Keratinocyte (primary cell): ENCODE results near the gene RUVBL2. TPM values are rescaled to one million over a fixed set of nuclear protein-coding genes. Genes with fewer than 3 reads are reported as not detected.
A peak's percentile ranks its signal among the peaks of the same experiment; 100 is the strongest.

Experiments
- DNase-seq: peaks from one replicate; pipeline ENCODE4 v3.0.0-alpha.2; 2011; ENCODE audit warnings: low read depth, missing footprints, low spot score
- FAIRE-seq: peaks from 2 replicates; lab custom pipeline; 2011; peaks lifted over from hg19 to GRCh38; lab: Jason Lieb, UNC
- H2AFZ ChIP-seq: 2 replicates; pipeline ENCODE4 v1.6.0; 2012; ENCODE audit warnings: low read length, control low read depth, inconsistent platforms; ENCODE audit not compliant: control insufficient read depth
- H3K27ac ChIP-seq: 2 replicates; pipeline ENCODE4 v1.5.1; 2011; ENCODE audit warnings: low read length; ENCODE audit not compliant: control insufficient read depth, insufficient read depth
- H3K27me3 ChIP-seq: 3 replicates; pipeline ENCODE4 v1.6.0; 2011; ENCODE audit warnings: low read length; ENCODE audit not compliant: control insufficient read depth, insufficient read depth; ENCODE audit errors: extremely low read depth
- H3K36me3 ChIP-seq, 2 experiments: 2 replicates in 1 of 2; 3 replicates in 1 of 2; pipeline ENCODE4 v1.5.1; 2011; ENCODE audit warnings: low read length in 2 of 2, mild to moderate bottlenecking in 1 of 2; ENCODE audit not compliant: control insufficient read depth in 2 of 2, insufficient read depth in 2 of 2; ENCODE audit errors: extremely low read depth in 1 of 2
- H3K4me1 ChIP-seq: 3 replicates; pipeline ENCODE4 v1.5.1; 2011; ENCODE audit warnings: low read length; ENCODE audit not compliant: control insufficient read depth, insufficient read depth; ENCODE audit errors: extremely low read depth
- H3K4me2 ChIP-seq: 3 replicates; pipeline ENCODE4 v1.6.0; 2011; ENCODE audit warnings: low read depth, low read length; ENCODE audit not compliant: control insufficient read depth, insufficient read depth; ENCODE audit errors: extremely low read depth
- H3K4me3 ChIP-seq, 3 experiments: fragments of 200-600 bp in 1 of 3; sonication (generic) in 1 of 3; 2 replicates in 2 of 3; 3 replicates in 1 of 3; pipeline ENCODE4 v1.5.1; 2011 to 2016; ENCODE audit warnings: low read length in 3 of 3, mild to moderate bottlenecking in 3 of 3, control low read depth in 2 of 3, inconsistent platforms in 1 of 3, low read depth in 1 of 3, mixed read lengths in 1 of 3, mixed run types in 1 of 3, moderate library complexity in 1 of 3; ENCODE audit not compliant: control insufficient read depth in 2 of 3, insufficient read depth in 2 of 3; ENCODE audit errors: extremely low read depth in 1 of 3
- H3K79me2 ChIP-seq: 2 replicates; pipeline ENCODE4 v1.6.0; 2012; ENCODE audit warnings: low read length; ENCODE audit not compliant: control insufficient read depth, insufficient read depth
- H3K9ac ChIP-seq: 3 replicates; pipeline ENCODE4 v1.6.0; 2011; ENCODE audit warnings: low read length; ENCODE audit not compliant: control insufficient read depth, insufficient read depth; ENCODE audit errors: extremely low read depth
- H3K9me1 ChIP-seq: 3 replicates; pipeline ENCODE4 v1.6.0; 2011; ENCODE audit warnings: low read length; ENCODE audit not compliant: control insufficient read depth, insufficient read depth; ENCODE audit errors: extremely low read depth
- H3K9me3 ChIP-seq: 2 replicates; pipeline ENCODE4 v1.5.1; 2012; ENCODE audit warnings: low read depth, low read length; ENCODE audit not compliant: control insufficient read depth
- H4K20me1 ChIP-seq: 3 replicates; pipeline ENCODE4 v1.6.0; 2011; ENCODE audit warnings: low read length; ENCODE audit not compliant: control insufficient read depth, insufficient read depth; ENCODE audit errors: extremely low read depth
- EZH2 ChIP-seq: IDR thresholded peaks from one replicate; pipeline ENCODE4 v1.6.1; 2012; ENCODE audit warnings: inconsistent platforms, mild to moderate bottlenecking, low read length, moderate library complexity
- dilution Hi-C: fragments of 300-500 bp; cut with MboI; formaldehyde crosslinking; loops from one replicate; pipeline ENCODE4 v1.7.0; 2020; ENCODE audit warnings: low sequenced_read_pairs; ENCODE audit not compliant: extremely low pct_ligation_motif_present
- polyA plus RNA-seq, 5 experiments: library from polyadenylated mRNA; depleted of rRNA in 3 of 5; stranded (reverse) in 3 of 5; stranded (forward) in 1 of 5; unstranded in 1 of 5; fragments of >200 nt; gene quantifications; 1 replicate in 1 of 5; 2 replicates in 3 of 5; 3 replicates in 1 of 5; pipeline versions ENCODE4 v1.2.1 to v1.2.3, GENCODE V29; 2011 to 2012; ENCODE audit warnings: missing spikeins in 2 of 5, low read depth in 1 of 5, low replicate concordance in 1 of 5
- TF ChIP-seq, protein P1 (sequence below), 3 experiments: IDR thresholded peaks in 1 of 3; conservative IDR thresholded peaks in 1 of 3; optimal IDR thresholded peaks in 1 of 3; 2 replicates in 2 of 3; 3 replicates in 1 of 3; pipeline versions ENCODE3 to v1.5.1; 2011; ENCODE audit warnings: low read length in 3 of 3, mild to moderate bottlenecking in 3 of 3, moderate library complexity in 2 of 3, control low read depth in 1 of 3, inconsistent platforms in 1 of 3; ENCODE audit not compliant: insufficient read depth in 2 of 3; ENCODE audit errors: extremely low read depth in 1 of 3

Gene RUVBL2
- polyA plus RNA-seq, 1 donor (not counting 4 experiments of a cell fraction or from before 2014, with no cell fraction given): 126 TPM

DNA sequence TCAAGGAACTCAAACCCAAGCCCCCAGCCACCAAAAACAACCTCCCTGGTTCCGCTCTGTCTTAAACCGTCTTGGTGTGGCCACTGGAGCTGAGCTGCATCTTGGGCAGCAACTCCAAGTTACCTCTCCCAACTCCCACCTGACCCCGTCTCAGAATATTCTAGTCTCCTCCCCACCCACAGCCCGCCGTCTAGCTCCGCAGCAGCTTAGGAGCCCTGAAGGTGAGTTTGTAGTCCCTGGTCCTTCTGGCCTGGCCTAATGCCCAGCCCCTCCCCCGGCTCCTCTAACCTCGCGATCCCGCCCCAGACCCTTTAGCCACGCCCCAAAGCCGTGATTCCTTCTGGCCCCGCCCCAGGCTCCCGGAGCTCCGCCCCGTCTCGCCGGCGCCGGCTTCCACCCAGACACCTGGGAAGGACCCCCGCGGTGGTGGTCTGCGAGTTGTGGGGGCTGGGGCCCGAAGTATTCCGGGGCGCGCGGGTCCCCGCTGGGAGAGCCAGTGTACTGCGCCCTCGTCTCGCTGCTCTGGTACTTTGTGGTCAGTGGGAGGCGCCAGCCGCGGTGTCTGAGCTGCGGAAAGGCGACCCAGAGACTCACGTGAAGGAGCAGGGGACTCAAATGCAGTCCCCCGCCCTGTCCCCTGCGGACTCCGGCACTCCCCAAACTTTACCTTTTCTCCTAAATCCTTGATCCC lies 25.7 kb downstream of the RUVBL2 start:
- peak overlapping the region; percentile 81 for H3K4me2 ChIP-seq
- TF ChIP-seq EZH2: no peak
- TF ChIP-seq, protein P1, sequence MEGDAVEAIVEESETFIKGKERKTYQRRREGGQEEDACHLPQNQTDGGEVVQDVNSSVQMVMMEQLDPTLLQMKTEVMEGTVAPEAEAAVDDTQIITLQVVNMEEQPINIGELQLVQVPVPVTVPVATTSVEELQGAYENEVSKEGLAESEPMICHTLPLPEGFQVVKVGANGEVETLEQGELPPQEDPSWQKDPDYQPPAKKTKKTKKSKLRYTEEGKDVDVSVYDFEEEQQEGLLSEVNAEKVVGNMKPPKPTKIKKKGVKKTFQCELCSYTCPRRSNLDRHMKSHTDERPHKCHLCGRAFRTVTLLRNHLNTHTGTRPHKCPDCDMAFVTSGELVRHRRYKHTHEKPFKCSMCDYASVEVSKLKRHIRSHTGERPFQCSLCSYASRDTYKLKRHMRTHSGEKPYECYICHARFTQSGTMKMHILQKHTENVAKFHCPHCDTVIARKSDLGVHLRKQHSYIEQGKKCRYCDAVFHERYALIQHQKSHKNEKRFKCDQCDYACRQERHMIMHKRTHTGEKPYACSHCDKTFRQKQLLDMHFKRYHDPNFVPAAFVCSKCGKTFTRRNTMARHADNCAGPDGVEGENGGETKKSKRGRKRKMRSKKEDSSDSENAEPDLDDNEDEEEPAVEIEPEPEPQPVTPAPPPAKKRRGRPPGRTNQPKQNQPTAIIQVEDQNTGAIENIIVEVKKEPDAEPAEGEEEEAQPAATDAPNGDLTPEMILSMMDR (optimal IDR thresholded peaks at IDR 0.05 in 1 of 3, IDR thresholded peaks at IDR 0.05 in 1 of 3, conservative IDR thresholded peaks at IDR 0.05 in 1 of 3; ENCODE audit: extremely low read depth in 1 of 3, insufficient read depth in 2 of 3, low read length in 3 of 3): peak; percentile 6 to 18 (median 7)
- FAIRE-seq (no peak), DNase-seq (no peak)
- H3K27ac ChIP-seq: no peak overlapping the region
- peaks cover 11% of the 10 kb centered on the region for H3K27me3 ChIP-seq
- H3K9me3 ChIP-seq: no peaks in the 10 kb centered on the region
- no peaks in the 10 kb centered on the region for H3K9me1 ChIP-seq
- H2AFZ ChIP-seq: no peak overlapping the region
- H3K4me1 ChIP-seq: peaks cover 18% of the 10 kb centered on the region
- no peaks in the 10 kb centered on the region for H4K20me1 ChIP-seq
- no peaks in the 10 kb centered on the region for H3K79me2 ChIP-seq
- H3K36me3 ChIP-seq: peaks cover 0 to 7% of the 10 kb centered on the region in 2 experiments
- H3K4me3 ChIP-seq: peak overlapping the region; percentile 34 to 40 (median 34)
- peak overlapping the region; percentile 15 for H3K9ac ChIP-seq
- dilution Hi-C loops: no loop called here

DNA sequence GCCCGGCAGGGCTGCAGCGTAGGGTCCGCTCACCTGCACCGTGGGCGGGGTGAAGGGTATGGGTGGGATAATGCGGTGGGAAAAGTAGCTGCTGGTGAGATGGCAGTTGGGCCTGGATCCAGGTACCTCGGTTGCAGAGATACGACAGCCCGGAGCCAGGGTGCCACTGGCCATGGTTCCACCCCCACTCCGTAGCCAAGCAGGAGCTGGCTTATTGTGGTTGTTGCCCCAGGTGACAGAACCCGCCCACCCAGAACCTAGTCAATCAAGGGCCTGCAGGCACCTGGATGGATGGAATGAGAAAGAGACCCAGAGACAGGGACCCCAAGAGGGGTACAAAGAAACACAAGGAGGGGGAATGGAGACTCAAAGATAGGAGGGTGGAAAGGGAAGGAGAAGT lies 26.7 kb downstream of the RUVBL2 start:
- peaks cover 0 to 2% of the 10 kb centered on the region in 2 experiments for H3K36me3 ChIP-seq
- H3K79me2 ChIP-seq: no peaks in the 10 kb centered on the region
- no peak overlapping the region for H3K27ac ChIP-seq
- dilution Hi-C loops: no loop called here
- H3K9me1 ChIP-seq: no peaks in the 10 kb centered on the region
- no peak overlapping the region for H3K4me3 ChIP-seq
- H2AFZ ChIP-seq: no peak overlapping the region
- no peaks in the 10 kb centered on the region for H4K20me1 ChIP-seq
- no peak overlapping the region for H3K4me2 ChIP-seq
- peaks cover 18% of the 10 kb centered on the region for H3K4me1 ChIP-seq
- no peak overlapping the region for H3K9ac ChIP-seq
- H3K9me3 ChIP-seq: no peaks in the 10 kb centered on the region
- TF ChIP-seq EZH2: no peak
- TF ChIP-seq, protein P1 (optimal IDR thresholded peaks at IDR 0.05 in 1 of 3, IDR thresholded peaks at IDR 0.05 in 1 of 3, conservative IDR thresholded peaks at IDR 0.05 in 1 of 3; ENCODE audit: extremely low read depth in 1 of 3, insufficient read depth in 2 of 3, low read length in 3 of 3): no peak
- FAIRE-seq (no peak), DNase-seq (no peak)
- H3K27me3 ChIP-seq: peaks cover 11% of the 10 kb centered on the region
